ENCODE results near the gene NEU4.

DNA sequence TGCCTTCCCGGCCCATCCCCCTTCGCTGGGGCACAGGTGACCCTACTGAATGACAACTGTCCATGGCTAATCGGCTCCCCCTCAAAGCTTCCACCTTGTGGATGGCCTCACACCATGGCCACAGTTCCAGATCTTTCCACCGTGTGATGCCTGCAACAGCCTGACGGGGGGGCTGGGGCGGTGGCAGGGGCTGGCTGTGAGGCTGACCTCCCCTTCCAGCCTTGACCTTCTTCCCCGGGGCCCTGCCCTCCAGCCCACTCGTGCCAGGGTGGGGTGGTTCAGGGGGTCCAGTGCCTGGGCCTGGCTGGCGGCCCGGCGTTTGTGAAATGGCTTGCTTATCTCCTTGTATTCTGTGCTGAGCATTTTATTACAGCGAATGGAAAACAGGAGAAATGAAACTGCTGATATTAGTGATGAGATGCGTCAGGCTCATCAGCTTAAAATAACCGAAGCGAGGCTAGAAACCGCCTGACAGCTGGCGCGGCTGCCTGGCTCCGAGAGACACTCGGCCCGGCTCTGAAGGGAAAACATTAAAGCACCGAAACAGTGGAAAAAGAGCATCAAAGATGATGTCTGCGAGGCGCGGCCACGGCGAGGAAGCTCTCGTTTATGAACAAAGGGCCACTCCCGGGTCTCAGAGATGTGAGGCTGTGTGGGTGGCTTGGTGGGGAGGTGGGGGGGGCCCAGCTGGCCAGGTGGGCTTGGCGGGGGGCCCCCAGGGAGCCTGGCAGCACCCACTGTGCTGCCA is 50.6 kb downstream of the NEU4 start:
- peak; percentile 46 for TF ChIP-seq CTCF (conservative IDR thresholded peaks at IDR 0.05; ENCODE audit: low read length)
- TF ChIP-seq EZH2phosphoT487 (IDR thresholded peaks at IDR 0.05; ENCODE audit: borderline replicate concordance, low read depth, low read length) = no peak

Measured in OCI-LY7 (cell line).